ENCODE measurements around the gene LFNG.

GRCh38 chr7:2513702-2514101 is 5.9 kb upstream of the LFNG start:
- TF ChIP-seq, protein P1, sequence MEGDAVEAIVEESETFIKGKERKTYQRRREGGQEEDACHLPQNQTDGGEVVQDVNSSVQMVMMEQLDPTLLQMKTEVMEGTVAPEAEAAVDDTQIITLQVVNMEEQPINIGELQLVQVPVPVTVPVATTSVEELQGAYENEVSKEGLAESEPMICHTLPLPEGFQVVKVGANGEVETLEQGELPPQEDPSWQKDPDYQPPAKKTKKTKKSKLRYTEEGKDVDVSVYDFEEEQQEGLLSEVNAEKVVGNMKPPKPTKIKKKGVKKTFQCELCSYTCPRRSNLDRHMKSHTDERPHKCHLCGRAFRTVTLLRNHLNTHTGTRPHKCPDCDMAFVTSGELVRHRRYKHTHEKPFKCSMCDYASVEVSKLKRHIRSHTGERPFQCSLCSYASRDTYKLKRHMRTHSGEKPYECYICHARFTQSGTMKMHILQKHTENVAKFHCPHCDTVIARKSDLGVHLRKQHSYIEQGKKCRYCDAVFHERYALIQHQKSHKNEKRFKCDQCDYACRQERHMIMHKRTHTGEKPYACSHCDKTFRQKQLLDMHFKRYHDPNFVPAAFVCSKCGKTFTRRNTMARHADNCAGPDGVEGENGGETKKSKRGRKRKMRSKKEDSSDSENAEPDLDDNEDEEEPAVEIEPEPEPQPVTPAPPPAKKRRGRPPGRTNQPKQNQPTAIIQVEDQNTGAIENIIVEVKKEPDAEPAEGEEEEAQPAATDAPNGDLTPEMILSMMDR (IDR thresholded peaks at IDR 0.05; ENCODE audit: low read depth, low read length): no peak
- no peak for TF ChIP-seq EZH2phosphoT487 (IDR thresholded peaks at IDR 0.05; ENCODE audit: low read depth)
